Measurements from ENCODE around the gene CTRB1. TPM values are rescaled to one million over a fixed set of nuclear protein-coding genes. Genes with fewer than 3 reads are reported as not detected.
"Not testable (repeated sequence)": the region's sequence is repeated elsewhere in the genome, so short reads cannot be mapped to it uniquely, and the experiment has no call there.

CTRB1 gene
- total RNA-seq, 1 donor from 2014 or later: not detected

DNA sequence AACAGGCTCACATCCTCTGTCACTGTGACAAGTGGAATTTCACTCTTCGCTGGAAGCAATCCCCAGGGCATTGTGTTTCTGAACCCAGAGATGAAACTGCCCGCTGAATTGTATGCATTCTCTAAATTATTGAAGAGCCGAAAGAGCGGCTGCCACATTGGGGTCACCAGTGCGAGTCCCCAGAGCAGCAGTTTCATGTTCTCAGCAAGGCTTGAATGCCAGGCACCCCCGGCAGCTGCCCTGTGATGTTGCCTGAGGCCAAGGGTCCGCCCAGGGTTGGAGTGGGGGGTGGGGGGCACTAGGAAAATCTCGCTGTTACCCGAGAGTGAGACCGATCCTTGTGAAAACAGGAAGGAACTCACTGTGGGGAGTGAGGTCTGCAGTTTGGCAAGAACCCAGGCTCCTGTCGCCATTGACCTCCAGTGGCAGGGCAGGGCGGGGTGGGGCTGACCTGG lies 53.3 kb downstream of the CTRB1 start:
- no peak for DNase-seq
- TF ChIP-seq, protein P1, sequence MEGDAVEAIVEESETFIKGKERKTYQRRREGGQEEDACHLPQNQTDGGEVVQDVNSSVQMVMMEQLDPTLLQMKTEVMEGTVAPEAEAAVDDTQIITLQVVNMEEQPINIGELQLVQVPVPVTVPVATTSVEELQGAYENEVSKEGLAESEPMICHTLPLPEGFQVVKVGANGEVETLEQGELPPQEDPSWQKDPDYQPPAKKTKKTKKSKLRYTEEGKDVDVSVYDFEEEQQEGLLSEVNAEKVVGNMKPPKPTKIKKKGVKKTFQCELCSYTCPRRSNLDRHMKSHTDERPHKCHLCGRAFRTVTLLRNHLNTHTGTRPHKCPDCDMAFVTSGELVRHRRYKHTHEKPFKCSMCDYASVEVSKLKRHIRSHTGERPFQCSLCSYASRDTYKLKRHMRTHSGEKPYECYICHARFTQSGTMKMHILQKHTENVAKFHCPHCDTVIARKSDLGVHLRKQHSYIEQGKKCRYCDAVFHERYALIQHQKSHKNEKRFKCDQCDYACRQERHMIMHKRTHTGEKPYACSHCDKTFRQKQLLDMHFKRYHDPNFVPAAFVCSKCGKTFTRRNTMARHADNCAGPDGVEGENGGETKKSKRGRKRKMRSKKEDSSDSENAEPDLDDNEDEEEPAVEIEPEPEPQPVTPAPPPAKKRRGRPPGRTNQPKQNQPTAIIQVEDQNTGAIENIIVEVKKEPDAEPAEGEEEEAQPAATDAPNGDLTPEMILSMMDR (IDR thresholded peaks at IDR 0.05; ENCODE audit: partially characterized antibody, unreplicated experiment): no peak
- Mint-ChIP-seq H3K9me3 (ENCODE audit: unreplicated experiment) (peaks cover 6% of the 10 kb centered on the region), H3K36me3 (ENCODE audit: unreplicated experiment) (no peaks in the 10 kb centered on the region), H3K27ac (ENCODE audit: unreplicated experiment) (no peak overlapping the region), H3K27me3 (ENCODE audit: unreplicated experiment) (peaks cover 1% of the 10 kb centered on the region), H3K4me1 (ENCODE audit: low read depth, unreplicated experiment) (peaks cover 10% of the 10 kb centered on the region), H3K4me3 (ENCODE audit: unreplicated experiment) (no peak overlapping the region)

DNA sequence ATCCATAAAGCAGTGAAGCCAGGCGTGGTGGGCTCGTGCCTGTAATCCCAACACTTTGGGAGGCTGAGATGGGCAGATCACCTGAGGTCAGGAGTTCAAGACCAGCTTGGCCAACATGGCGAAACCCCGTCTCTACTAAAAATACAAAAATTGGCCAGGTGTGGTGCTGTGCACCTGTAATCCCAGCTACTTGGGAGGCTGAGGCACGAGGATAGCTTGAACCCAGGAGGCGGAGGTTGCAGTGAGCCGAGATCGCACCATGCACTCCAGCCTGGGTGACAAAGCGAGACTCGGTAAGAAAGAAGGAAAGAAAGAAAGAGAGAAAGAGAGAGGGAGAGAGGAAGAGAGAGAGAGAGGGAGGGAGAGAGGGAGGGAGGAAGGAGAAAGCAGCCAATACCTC lies 53.8 kb downstream of the CTRB1 start:
- H3K27me3 Mint-ChIP-seq (ENCODE audit: unreplicated experiment); H3K9me3 Mint-ChIP-seq (ENCODE audit: unreplicated experiment); H3K36me3 Mint-ChIP-seq (ENCODE audit: unreplicated experiment); DNase-seq; H3K27ac Mint-ChIP-seq (ENCODE audit: unreplicated experiment); H3K4me3 Mint-ChIP-seq (ENCODE audit: unreplicated experiment); H3K4me1 Mint-ChIP-seq (ENCODE audit: low read depth, unreplicated experiment): not testable (repeated sequence)

DNA sequence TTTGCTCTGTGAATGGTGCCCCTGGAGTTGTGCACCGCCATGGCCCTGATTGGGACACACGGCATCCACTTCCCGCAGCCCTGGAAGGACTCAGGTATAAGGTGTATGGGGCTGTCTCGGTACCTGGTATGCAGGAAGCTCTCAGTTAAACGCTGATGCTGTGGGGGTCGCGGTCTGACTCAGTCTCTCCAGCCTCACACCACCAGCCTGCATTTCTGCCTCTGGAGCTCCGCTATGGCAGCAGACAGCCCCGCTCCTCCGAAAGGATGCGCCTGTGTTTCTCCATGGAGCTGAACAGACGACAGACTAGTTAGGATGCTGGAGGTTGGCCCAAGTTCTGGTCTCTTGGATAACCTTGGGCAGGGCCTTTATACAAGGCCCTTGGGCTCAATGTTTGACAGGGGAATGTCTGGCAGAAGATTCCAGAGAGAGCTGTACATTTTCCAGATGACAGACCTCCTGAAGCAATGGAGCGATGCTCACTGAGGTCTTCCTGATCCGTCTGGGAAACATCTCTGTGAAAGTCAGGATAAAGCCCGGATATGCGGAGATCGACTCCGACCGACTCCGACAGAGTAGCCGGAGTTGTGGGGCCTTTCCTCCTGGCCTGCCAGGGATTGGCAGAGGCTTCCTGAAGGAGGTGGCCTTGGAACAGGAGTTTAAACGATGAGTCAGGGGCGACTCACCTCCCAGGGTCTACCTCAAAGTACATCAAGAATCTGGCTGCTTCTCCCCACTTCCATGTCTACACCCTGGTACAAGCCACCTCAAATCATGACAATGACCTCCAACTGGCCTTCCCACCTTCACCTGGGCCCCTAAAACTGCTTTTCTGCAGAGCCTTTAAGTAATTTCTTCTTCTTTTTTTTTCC lies 54.5 kb downstream of the CTRB1 start:
- no peak for DNase-seq
- Mint-ChIP-seq H3K36me3 (ENCODE audit: unreplicated experiment) (no peaks in the 10 kb centered on the region), H3K9me3 (ENCODE audit: unreplicated experiment) (peaks cover 6% of the 10 kb centered on the region), H3K27ac (ENCODE audit: unreplicated experiment) (no peak overlapping the region), H3K4me3 (ENCODE audit: unreplicated experiment) (no peak overlapping the region), H3K27me3 (ENCODE audit: unreplicated experiment) (peaks cover 1% of the 10 kb centered on the region), H3K4me1 (ENCODE audit: low read depth, unreplicated experiment) (peaks cover 6% of the 10 kb centered on the region)
- TF ChIP-seq, protein P1 (IDR thresholded peaks at IDR 0.05; ENCODE audit: partially characterized antibody, unreplicated experiment): no peak

Other genes with a start within 250 kb of the CTRB1 start
- gene WDR59, start 233.9 kb upstream of the CTRB1 start, total RNA-seq (ENCODE audit: unreplicated experiment): 65.9 TPM
- 55.3 TPM for gene ZNRF1, start 220.0 kb upstream of the CTRB1 start, total RNA-seq (ENCODE audit: unreplicated experiment)
- not detected for gene LDHD, start 102.2 kb upstream of the CTRB1 start, total RNA-seq (ENCODE audit: unreplicated experiment)
- 16.1 TPM for gene ZFP1, start 70.5 kb upstream of the CTRB1 start, total RNA-seq (ENCODE audit: unreplicated experiment)
- not detected for gene CTRB2, start 11.8 kb upstream of the CTRB1 start, total RNA-seq (ENCODE audit: unreplicated experiment)
- gene BCAR1, start 32.6 kb downstream of the CTRB1 start, total RNA-seq (ENCODE audit: unreplicated experiment): 212 TPM
- 60.1 TPM for gene CFDP1, start 214.5 kb downstream of the CTRB1 start, total RNA-seq (ENCODE audit: unreplicated experiment)
- 30.6 TPM for gene TMEM170A, start 245.7 kb downstream of the CTRB1 start, total RNA-seq (ENCODE audit: unreplicated experiment)